Measurements from ENCODE around the gene CDK14.

CDK14 gene

DNA sequence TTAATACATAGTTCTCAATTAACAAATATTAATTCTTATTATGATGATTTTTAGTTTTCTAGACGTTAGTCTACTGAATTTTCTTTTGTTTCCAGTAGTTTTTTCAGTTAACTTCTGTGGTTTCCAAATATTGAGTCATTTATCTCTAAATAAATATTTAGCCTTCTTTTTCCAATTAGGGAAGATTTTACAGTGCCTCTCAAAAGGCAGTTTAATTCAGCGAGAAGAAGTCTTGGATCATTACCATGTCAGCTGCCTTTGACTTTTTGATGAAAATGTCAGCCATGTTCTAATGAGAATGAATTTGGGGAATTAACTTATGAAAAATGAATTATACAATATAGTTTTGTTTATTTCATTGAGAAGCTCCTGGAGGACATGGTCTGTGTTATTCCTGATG is 90.0 kb downstream of the CDK14 start:
- Histone ChIP-seq H3K27me3 (ENCODE audit: control insufficient read depth, insufficient read depth, low read length) (no peaks in the 10 kb centered on the region), H3K9me3 (ENCODE audit: control insufficient read depth, low read length) (no peaks in the 10 kb centered on the region), H3K27ac (no peak overlapping the region), H3K4me1 (no peaks in the 10 kb centered on the region), H3K4me3 (ENCODE audit: low read depth, low read length) (no peak overlapping the region), H3K36me3 (ENCODE audit: control insufficient read depth, insufficient read depth, low read length) (no peaks in the 10 kb centered on the region), H3K4me2 (ENCODE audit: low read length) (no peak overlapping the region), H2AFZ (no peak overlapping the region), H3K79me2 (no peaks in the 10 kb centered on the region), H3K9ac (no peak overlapping the region)
- TF ChIP-seq, protein P1, sequence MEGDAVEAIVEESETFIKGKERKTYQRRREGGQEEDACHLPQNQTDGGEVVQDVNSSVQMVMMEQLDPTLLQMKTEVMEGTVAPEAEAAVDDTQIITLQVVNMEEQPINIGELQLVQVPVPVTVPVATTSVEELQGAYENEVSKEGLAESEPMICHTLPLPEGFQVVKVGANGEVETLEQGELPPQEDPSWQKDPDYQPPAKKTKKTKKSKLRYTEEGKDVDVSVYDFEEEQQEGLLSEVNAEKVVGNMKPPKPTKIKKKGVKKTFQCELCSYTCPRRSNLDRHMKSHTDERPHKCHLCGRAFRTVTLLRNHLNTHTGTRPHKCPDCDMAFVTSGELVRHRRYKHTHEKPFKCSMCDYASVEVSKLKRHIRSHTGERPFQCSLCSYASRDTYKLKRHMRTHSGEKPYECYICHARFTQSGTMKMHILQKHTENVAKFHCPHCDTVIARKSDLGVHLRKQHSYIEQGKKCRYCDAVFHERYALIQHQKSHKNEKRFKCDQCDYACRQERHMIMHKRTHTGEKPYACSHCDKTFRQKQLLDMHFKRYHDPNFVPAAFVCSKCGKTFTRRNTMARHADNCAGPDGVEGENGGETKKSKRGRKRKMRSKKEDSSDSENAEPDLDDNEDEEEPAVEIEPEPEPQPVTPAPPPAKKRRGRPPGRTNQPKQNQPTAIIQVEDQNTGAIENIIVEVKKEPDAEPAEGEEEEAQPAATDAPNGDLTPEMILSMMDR (IDR thresholded peaks at IDR 0.05), result no peak

DNA sequence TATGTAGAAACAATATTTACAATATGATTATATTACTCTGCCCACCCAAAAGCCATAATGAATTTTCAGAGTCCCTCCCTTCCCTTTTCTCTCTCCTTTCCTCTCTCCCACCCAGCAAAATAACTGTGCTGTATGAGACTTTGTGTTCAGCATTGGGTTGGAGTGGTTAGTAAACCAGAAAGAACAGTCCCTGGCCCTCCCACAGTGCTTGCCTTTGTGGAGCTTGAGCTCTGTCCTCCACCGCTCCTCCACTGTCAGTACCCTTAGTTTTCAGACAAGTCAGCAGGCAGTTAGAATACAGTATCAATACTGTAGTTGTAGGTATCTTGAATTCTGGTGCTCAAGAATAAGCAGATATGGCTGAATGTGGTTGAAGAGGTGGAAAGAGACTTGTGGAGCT is 92.7 kb downstream of the CDK14 start:
- Histone ChIP-seq H3K27me3 (ENCODE audit: control insufficient read depth, insufficient read depth, low read length) (no peaks in the 10 kb centered on the region), H3K9ac (no peak overlapping the region), H2AFZ (no peak overlapping the region), H3K79me2 (no peaks in the 10 kb centered on the region), H3K9me3 (ENCODE audit: control insufficient read depth, low read length) (no peaks in the 10 kb centered on the region), H3K36me3 (ENCODE audit: control insufficient read depth, insufficient read depth, low read length) (no peaks in the 10 kb centered on the region), H3K4me1 (no peaks in the 10 kb centered on the region), H3K4me2 (ENCODE audit: low read length) (no peak overlapping the region), H3K4me3 (ENCODE audit: low read depth, low read length) (no peak overlapping the region), H3K27ac (no peak overlapping the region)
- TF ChIP-seq, protein P1 (IDR thresholded peaks at IDR 0.05), result no peak

DNA sequence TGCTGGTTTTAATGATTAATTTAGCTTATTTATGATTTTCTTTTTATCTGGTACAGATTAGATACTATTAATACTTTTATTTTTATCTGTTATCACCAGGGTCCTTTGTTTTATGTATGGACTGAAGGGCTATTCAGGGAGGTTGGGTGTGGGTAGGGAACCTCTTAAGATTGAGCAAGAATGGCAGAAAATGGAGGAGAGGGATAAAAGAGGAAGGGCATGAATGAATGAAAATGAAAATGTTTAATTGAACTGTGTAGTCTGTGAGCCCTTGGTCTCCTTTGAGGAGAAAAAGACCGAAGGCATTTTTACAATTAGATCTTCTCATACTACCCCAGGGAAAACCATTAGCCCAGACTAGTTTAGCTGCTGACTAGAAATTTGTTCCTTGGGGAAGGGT is 93.1 kb downstream of the CDK14 start:
- no peak overlapping the region for H3K27ac ChIP-seq
- no peaks in the 10 kb centered on the region for H3K4me1 ChIP-seq
- H3K36me3 ChIP-seq (ENCODE audit: control insufficient read depth, insufficient read depth, low read length), result no peaks in the 10 kb centered on the region
- TF ChIP-seq, protein P1 (IDR thresholded peaks at IDR 0.05), result no peak
- no peak overlapping the region for H3K4me3 ChIP-seq (ENCODE audit: low read depth, low read length)
- no peaks in the 10 kb centered on the region for H3K27me3 ChIP-seq (ENCODE audit: control insufficient read depth, insufficient read depth, low read length)
- no peaks in the 10 kb centered on the region for H3K9me3 ChIP-seq (ENCODE audit: control insufficient read depth, low read length)
- no peak overlapping the region for H3K4me2 ChIP-seq (ENCODE audit: low read length)
- H2AFZ ChIP-seq, result no peak overlapping the region
- H3K79me2 ChIP-seq, result no peaks in the 10 kb centered on the region
- H3K9ac ChIP-seq, result no peak overlapping the region

DNA sequence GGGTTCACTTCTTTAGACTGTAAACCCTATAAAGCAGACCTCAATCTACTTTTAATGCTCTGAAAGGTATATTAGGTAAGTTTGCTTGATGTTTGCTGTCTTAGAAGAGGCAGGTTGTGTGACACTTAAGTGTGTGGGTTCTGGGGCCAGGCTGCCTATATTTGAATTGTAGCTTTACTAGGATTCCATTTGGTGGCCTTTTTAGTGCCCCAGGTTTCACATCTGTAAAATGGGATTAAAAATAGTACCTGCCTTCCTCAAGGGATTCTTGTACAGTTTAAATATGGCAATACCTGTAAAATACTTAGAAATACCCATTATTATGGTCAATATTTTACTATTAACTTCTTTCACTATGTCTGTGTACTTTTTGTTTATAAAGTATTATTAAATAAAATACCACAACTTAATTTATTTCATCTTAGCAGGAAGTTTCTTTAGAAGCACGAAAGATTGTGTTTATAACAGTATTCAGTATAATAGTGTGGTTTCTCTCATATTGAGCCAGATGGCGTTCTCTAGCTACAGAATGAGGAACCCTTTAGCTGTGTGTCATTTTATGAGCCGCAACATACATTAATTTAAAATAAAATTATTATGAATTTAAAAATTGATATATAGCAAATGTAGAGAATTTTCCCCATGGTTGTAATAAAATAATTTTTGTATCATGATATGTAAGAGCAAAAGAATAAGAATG is 94.2 kb downstream of the CDK14 start:
- Histone ChIP-seq H3K27me3 (ENCODE audit: control insufficient read depth, insufficient read depth, low read length) (no peaks in the 10 kb centered on the region), H3K4me3 (ENCODE audit: low read depth, low read length) (no peak overlapping the region), H3K9me3 (ENCODE audit: control insufficient read depth, low read length) (no peaks in the 10 kb centered on the region), H3K36me3 (ENCODE audit: control insufficient read depth, insufficient read depth, low read length) (no peaks in the 10 kb centered on the region), H3K27ac (no peak overlapping the region), H3K79me2 (no peaks in the 10 kb centered on the region), H3K4me1 (no peaks in the 10 kb centered on the region), H3K4me2 (ENCODE audit: low read length) (no peak overlapping the region), H3K9ac (no peak overlapping the region), H2AFZ (no peak overlapping the region)
- TF ChIP-seq, protein P1 (IDR thresholded peaks at IDR 0.05), result no peak

DNA sequence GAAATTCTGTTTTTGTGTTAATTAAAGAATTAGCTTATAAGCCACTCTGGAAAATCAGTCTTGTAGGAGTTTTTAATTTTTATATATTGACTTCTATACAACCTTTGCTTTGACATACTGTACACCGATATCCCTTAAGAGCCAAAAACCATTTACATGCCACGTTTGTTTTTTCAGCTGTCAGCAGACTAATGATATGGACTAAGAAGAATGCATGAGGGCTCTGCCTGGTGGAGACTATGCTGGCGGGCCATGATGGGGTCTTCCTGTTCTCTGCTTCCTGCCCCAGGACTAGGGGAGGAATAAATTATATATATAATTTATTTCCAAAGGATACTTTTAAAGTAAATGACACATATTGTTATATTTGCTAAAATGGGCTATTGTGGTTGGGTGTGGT is 96.3 kb downstream of the CDK14 start:
- no peaks in the 10 kb centered on the region for H3K4me1 ChIP-seq
- no peak overlapping the region for H3K4me3 ChIP-seq (ENCODE audit: low read depth, low read length)
- H3K9ac ChIP-seq, result no peak overlapping the region
- no peaks in the 10 kb centered on the region for H3K79me2 ChIP-seq
- no peak overlapping the region for H3K27ac ChIP-seq
- no peak overlapping the region for H2AFZ ChIP-seq
- no peak overlapping the region for H3K4me2 ChIP-seq (ENCODE audit: low read length)
- no peaks in the 10 kb centered on the region for H3K36me3 ChIP-seq (ENCODE audit: control insufficient read depth, insufficient read depth, low read length)
- TF ChIP-seq, protein P1 (IDR thresholded peaks at IDR 0.05), result no peak
- H3K27me3 ChIP-seq (ENCODE audit: control insufficient read depth, insufficient read depth, low read length), result no peaks in the 10 kb centered on the region
- H3K9me3 ChIP-seq (ENCODE audit: control insufficient read depth, low read length), result no peaks in the 10 kb centered on the region
